HG03457 (cell line): ENCODE results near the gene SDK1.

Experiments used
- ATAC-seq: cut with Tn5 transposase; IDR thresholded peaks from one replicate; pipeline ENCODE4 v1.9.1; 2021; ENCODE audit warnings: moderate number of reproducible peaks; ENCODE audit not compliant: unreplicated experiment

Gene SDK1

GRCh38 chr7:3451701-3452100, 150.6 kb downstream of the SDK1 start:
- ATAC-seq = no peak

- no peak for ATAC-seq
Measured at GRCh38 chr7:3453398-3453797, 152.3 kb downstream of the SDK1 start.

- no peak for ATAC-seq
Measured at GRCh38 chr7:3455806-3456595, 154.9 kb downstream of the SDK1 start.

- no peak for ATAC-seq
Measured at GRCh38 chr7:3459111-3459510, 158.1 kb downstream of the SDK1 start.

GRCh38 chr7:3461923-3462322, 160.9 kb downstream of the SDK1 start:
- ATAC-seq = no peak

- ATAC-seq = no peak
Measured at GRCh38 chr7:3463696-3464095, 162.6 kb downstream of the SDK1 start.

- ATAC-seq = no peak
Measured at GRCh38 chr7:3464900-3465622, 164.0 kb downstream of the SDK1 start.

GRCh38 chr7:3466261-3466660, 165.2 kb downstream of the SDK1 start:
- ATAC-seq = no peak

GRCh38 chr7:3469641-3470040, 168.6 kb downstream of the SDK1 start:
- no peak for ATAC-seq

- no peak for ATAC-seq
Measured at GRCh38 chr7:3480197-3480596, 179.1 kb downstream of the SDK1 start.

- no peak for ATAC-seq
Measured at GRCh38 chr7:3481435-3481834, 180.4 kb downstream of the SDK1 start.

- ATAC-seq = no peak
Measured at GRCh38 chr7:3482147-3482921, 181.3 kb downstream of the SDK1 start.

GRCh38 chr7:3486841-3487240, 185.8 kb downstream of the SDK1 start:
- ATAC-seq = no peak

- no peak for ATAC-seq
Measured at GRCh38 chr7:3488829-3489228, 187.8 kb downstream of the SDK1 start.

- ATAC-seq = no peak
Measured at GRCh38 chr7:3493499-3493898, 192.4 kb downstream of the SDK1 start.

- no peak for ATAC-seq
Measured at GRCh38 chr7:3494947-3495346, 193.9 kb downstream of the SDK1 start.

- ATAC-seq = no peak
Measured at GRCh38 chr7:3495530-3495929, 194.5 kb downstream of the SDK1 start.

- no peak for ATAC-seq
Measured at GRCh38 chr7:3495954-3496353, 194.9 kb downstream of the SDK1 start.

GRCh38 chr7:3497796-3498195, 196.7 kb downstream of the SDK1 start:
- ATAC-seq = no peak

GRCh38 chr7:3501671-3502070, 200.6 kb downstream of the SDK1 start:
- ATAC-seq = no peak

- ATAC-seq = no peak
Measured at GRCh38 chr7:3504384-3504783, 203.3 kb downstream of the SDK1 start.
